Measurements from ENCODE around the gene TNK2.
"Not testable (repeated sequence)": the region's sequence is repeated elsewhere in the genome, so short reads cannot be mapped to it uniquely, and the experiment has no call there.

- TF ChIP-seq CTCF, POLR2A (IDR thresholded peaks at IDR 0.05): not testable (repeated sequence)
Observed at GRCh38 chr3:195902634-195903033, 5.7 kb downstream of the TNK2 start.

Data from adrenal gland (tissue), 5 donors.